GM20000 (cell line): Measurements from ENCODE around the gene PRKCH.

ENCODE experiments used
- DNase-seq: peaks from one replicate; pipeline ENCODE4 v3.0.0; 2012; ENCODE audit warnings: low spot score
- TF ChIP-seq, protein P1 (sequence below): IDR thresholded peaks from 2 replicates; pipeline ENCODE4 v1.5.1; 2012; ENCODE audit warnings: mild to moderate bottlenecking, control low read depth; ENCODE audit errors: extremely low read depth, missing control alignments

PRKCH gene

DNA sequence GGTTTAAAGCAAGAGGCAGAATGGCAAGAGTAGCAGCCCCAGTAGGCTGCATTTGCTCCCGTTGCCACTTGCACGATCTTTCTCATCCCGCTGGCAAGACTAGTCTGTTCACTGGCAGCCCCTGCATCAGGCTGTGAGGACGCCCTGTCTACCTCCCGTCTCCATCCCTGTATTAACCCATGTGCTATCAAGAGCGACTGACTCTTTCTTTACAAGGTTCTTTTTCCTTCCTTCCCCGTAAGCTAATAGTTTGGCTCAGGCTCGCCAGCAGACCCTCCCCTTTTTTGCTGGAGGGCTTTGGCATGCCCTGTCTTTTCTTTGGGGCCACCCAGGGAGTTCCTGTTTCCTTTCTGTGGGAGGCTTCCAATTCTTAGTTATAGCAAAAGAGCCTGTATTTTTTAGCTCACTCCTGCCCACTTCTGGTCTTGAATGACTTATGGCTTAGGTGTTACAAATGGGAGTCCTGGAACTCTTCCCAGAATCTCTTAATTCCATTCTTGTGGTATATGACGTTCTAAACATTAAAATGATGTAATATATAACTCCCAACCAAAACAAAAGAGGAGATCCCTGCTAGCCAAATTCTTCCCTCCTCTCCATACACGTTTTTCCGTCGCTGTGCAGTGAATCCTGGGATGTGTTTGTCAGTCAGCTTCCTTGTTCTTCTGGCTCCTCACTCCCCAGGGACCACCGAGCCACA is 149.0 kb downstream of the PRKCH start:
- DNase-seq = no peak
- TF ChIP-seq, protein P1, sequence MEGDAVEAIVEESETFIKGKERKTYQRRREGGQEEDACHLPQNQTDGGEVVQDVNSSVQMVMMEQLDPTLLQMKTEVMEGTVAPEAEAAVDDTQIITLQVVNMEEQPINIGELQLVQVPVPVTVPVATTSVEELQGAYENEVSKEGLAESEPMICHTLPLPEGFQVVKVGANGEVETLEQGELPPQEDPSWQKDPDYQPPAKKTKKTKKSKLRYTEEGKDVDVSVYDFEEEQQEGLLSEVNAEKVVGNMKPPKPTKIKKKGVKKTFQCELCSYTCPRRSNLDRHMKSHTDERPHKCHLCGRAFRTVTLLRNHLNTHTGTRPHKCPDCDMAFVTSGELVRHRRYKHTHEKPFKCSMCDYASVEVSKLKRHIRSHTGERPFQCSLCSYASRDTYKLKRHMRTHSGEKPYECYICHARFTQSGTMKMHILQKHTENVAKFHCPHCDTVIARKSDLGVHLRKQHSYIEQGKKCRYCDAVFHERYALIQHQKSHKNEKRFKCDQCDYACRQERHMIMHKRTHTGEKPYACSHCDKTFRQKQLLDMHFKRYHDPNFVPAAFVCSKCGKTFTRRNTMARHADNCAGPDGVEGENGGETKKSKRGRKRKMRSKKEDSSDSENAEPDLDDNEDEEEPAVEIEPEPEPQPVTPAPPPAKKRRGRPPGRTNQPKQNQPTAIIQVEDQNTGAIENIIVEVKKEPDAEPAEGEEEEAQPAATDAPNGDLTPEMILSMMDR = no peak

DNA sequence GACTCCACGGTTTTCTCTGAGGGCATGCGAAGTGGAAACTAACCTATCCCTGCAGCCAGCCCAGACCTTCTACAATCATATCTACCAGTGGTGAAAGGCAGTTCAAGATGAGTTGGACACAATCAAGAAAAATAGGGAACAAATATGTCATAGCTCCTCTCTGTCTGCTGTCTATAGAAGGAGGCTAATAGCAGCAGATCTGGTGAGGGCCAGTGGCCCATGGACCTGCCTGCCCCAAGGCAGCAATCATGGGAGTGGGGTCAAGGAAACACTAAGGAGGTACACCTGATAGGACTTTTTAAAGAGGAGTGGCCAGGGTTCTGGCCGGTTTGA is 149.5 kb downstream of the PRKCH start:
- TF ChIP-seq, protein P1 = no peak
- DNase-seq = no peak

DNA sequence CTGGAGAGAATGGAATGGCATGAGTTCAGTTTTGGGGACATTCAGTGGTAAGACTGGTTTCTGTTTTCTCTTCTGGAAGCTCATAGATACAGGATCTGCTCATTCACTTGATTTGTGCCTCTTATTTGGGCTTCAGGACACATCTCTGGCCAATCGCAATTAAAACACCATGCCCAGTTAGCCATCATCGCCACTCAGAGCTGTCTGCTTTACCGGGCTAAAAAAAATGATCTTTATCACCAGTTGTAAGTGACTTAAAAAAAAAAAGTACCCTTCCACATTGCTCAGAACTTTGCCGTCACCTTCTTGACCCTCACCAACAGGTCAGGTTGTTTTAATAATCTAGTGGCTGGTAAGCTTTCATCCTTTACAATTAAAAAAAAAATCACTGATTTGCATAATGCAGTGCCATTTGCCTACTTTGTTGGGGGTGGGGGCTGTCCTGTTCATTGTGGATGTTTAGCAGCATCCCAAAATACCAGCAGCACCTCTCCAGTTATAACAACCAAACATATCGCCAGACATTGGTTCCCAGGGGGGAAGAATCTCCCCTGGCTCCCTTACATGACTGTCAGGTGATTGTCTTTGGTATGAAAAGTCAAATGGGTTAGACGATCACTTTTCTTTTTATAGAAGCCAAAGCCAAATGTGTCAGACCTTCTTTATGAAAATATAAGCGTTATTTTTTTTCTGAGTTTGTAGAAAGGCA is 150.1 kb downstream of the PRKCH start:
- TF ChIP-seq, protein P1 = no peak
- no peak for DNase-seq

DNA sequence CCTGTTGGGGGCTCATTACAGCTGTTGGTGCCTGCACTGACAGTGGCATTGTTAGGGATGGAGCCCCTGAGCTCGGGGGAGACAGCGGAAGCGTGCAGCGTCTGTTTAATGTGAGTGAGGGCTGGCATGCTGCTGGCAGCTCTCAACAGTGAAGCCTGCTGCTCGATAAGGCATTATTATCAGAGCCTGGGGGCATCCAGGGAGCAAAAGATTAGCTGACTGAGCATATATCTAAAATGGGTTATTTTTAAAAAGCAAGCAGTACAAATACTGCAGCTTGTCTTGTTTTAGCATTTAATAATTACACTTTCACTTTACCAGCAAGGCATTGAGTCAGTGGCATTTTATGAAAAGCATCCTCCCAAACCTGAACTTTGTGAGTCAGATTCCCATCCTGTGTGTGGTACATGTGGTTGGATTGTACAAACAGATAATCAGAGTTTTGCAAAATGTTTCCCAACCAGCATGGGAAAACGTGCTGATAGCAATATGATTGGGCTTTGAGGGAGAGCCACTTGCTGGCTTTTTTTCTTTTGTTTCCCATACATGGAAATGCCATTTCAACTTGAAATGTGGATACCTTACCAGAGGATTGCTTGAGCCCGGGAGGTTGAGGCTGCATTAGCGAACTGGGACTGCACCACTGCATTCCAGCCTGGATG is 150.8 kb downstream of the PRKCH start:
- no peak for DNase-seq
- TF ChIP-seq, protein P1 = no peak

DNA sequence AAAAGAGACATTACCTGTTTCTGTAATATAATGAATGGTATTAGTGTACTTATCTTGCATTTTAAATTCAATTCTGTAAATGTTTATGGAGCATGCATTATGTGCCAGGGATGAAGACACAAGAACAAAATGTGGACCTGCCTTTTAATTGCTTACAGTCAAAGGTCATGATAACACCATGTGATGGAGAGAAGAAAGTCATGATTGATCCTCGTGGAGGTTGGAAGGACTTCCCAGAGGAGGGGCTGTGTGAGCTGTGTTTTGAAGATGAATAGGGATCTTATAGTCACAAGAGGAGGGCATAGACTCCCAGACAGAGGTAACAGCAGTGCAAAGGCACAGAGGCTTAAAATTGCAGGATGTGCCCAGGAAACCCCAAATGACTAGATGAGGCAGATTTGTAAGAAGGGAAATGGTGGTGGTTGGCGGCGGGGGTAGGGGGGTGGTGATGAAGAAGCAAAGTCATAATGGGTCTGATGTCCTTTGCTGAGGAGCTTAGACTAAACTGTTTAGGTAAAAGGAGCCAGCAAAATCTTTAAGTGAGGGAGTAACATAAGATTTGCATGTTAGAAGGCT is 151.5 kb downstream of the PRKCH start:
- no peak for DNase-seq
- TF ChIP-seq, protein P1 = no peak

DNA sequence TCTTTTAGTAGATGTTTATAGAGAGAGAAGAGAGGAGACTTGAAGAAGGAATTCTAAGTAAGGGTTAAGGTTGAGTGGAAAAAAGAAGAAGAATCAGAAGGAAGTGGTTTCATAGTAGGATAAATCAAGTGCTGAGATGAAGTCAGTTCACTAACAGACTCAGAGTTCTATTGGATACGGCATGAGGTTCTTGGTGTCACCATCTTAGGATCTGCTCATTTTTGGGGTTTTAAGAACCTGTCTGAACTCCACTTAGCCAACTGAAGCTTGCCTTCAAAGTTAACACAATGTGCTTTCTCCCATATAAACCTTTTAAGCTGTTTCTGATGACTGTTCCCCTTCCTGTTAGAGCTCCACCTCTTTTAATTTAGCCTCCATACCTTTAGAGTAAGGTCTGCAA is 152.6 kb downstream of the PRKCH start:
- TF ChIP-seq, protein P1 = no peak
- DNase-seq = no peak

DNA sequence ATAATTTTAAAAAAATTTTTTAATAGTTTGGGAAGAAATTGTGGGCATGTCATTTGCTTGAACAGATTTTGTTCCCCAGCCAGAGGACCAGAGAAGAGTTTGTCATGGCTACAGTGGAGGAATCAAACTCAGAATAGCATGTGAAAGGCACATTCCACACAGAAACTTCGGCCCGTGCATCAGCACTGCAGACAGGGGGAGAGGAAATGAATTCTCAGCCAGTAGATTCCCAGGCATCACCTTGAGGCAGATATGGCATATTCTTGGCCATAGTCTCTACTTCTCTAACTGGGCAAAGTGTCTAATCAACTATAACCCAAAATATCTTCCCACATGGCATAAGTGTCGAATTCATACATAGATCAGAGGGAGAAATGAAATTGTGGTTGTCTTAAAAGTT is 153.3 kb downstream of the PRKCH start:
- DNase-seq = no peak
- TF ChIP-seq, protein P1 = no peak
